HepG2 (cell line): ENCODE measurements around the gene PTPA. TPM values are rescaled to one million over a fixed set of nuclear protein-coding genes. Genes with fewer than 3 reads are reported as not detected.

Experiments used
- GFI1 ChIP-seq: sonication (generic); formaldehyde crosslinking; IDR thresholded peaks from 2 replicates; pipeline ENCODE4 v1.5.0; 2020; ENCODE audit warnings: missing genetic modification reagents, mild to moderate bottlenecking, borderline replicate concordance
- HHEX ChIP-seq: IDR thresholded peaks from 2 replicates; pipeline ENCODE4 v1.6.1; 2016; ENCODE audit warnings: control low read depth
- NFKB2 ChIP-seq: sonication (generic); formaldehyde crosslinking; IDR thresholded peaks from 2 replicates; pipeline ENCODE4 v1.4.0; 2020; ENCODE audit warnings: missing genetic modification reagents, borderline replicate concordance
- RXRA ChIP-seq: sonication (generic); formaldehyde crosslinking; IDR thresholded peaks from 2 replicates; pipeline ENCODE4 v1.5.1; 2020; ENCODE audit warnings: missing genetic modification reagents
- TOE1 ChIP-seq: sonication (generic); formaldehyde crosslinking; IDR thresholded peaks from 2 replicates; pipeline ENCODE4 v1.4.0; 2020; ENCODE audit warnings: mild to moderate bottlenecking, missing genetic modification reagents
- TP53 ChIP-seq: sonication (generic); formaldehyde crosslinking; conservative IDR thresholded peaks from 2 replicates; pipeline ENCODE4 v1.4.0; 2020; ENCODE audit warnings: missing genetic modification reagents
- ZMYM3 ChIP-seq: sonication (generic); formaldehyde crosslinking; IDR thresholded peaks from 2 replicates; pipeline ENCODE4 v1.5.1; 2020; ENCODE audit warnings: mild to moderate bottlenecking, missing genetic modification reagents
- ZNF235 ChIP-seq: sonication (generic); formaldehyde crosslinking; IDR thresholded peaks from 2 replicates; pipeline ENCODE4 v1.8.1; 2023; ENCODE audit warnings: mild to moderate bottlenecking, missing genetic modification reagents, borderline replicate concordance
- ZNF292 ChIP-seq: sonication (generic); formaldehyde crosslinking; IDR thresholded peaks from 2 replicates; pipeline ENCODE4 v1.8.1; 2022; ENCODE audit warnings: mild to moderate bottlenecking, low read depth, missing genetic modification reagents, borderline replicate concordance
- ZNF34 ChIP-seq: sonication (generic); formaldehyde crosslinking; IDR thresholded peaks from 2 replicates; pipeline ENCODE4 v1.4.0; 2020; ENCODE audit warnings: mild to moderate bottlenecking, missing genetic modification reagents, borderline replicate concordance
- ZNF720 ChIP-seq: sonication (generic); formaldehyde crosslinking; IDR thresholded peaks from 2 replicates; pipeline ENCODE4 v1.4.0; 2020; ENCODE audit warnings: missing genetic modification reagents
- ZSCAN30 ChIP-seq: sonication (generic); formaldehyde crosslinking; IDR thresholded peaks from 2 replicates; pipeline ENCODE4 v1.5.0; 2020; ENCODE audit warnings: mild to moderate bottlenecking, missing genetic modification reagents
- polyA plus RNA-seq, 8 experiments: library from polyadenylated mRNA; depleted of rRNA in 3 of 8; stranded (reverse) in 7 of 8; unstranded in 1 of 8; fragments of >200 nt; fragmentation: Illumina TruSeq in 4 of 8; extraction: Trizol in 4 of 8; gene quantifications; 2 replicates each; pipeline versions ENCODE4 v1.2.1 to v1.2.3, GENCODE V29; 2011 to 2016; ENCODE audit warnings: low read depth in 4 of 8, missing spikeins in 1 of 8, mixed read lengths in 1 of 8; ENCODE audit not compliant: insufficient read depth in 1 of 8
- total RNA-seq, 5 experiments: library from RNA; depleted of rRNA; stranded (reverse); fragments of >200 nt; fragmentation: Illumina TruSeq; extraction: Trizol; gene quantifications; 2 replicates each; pipeline ENCODE4 v1.2.3, GENCODE V29; 2016; ENCODE audit warnings: low read depth in 1 of 5
- TF ChIP-seq, protein P1 (sequence below): sonication (generic); formaldehyde crosslinking; IDR thresholded peaks from 2 replicates; pipeline ENCODE4 v1.4.0; 2020; ENCODE audit warnings: mild to moderate bottlenecking, missing genetic modification reagents
- TF ChIP-seq, protein P2 (sequence below): sonication (generic); formaldehyde crosslinking; IDR thresholded peaks from 2 replicates; pipeline ENCODE4 v1.4.0; 2020; ENCODE audit warnings: missing genetic modification reagents
- TF ChIP-seq, protein P3 (sequence below): sonication (generic); formaldehyde crosslinking; IDR thresholded peaks from 2 replicates; pipeline ENCODE4 v1.5.0; 2020; ENCODE audit warnings: mild to moderate bottlenecking, missing genetic modification reagents
- TF ChIP-seq, protein P4 (sequence below): sonication (generic); formaldehyde crosslinking; conservative IDR thresholded peaks from 2 replicates; pipeline ENCODE4 v1.8.1; 2023; ENCODE audit warnings: missing genetic modification reagents

Gene PTPA
- total and polyA plus RNA-seq, 2 of the 13 experiments (the other 11 are each of a cell fraction or from before 2014, with no cell fraction given): 79.3 to 105 TPM

DNA sequence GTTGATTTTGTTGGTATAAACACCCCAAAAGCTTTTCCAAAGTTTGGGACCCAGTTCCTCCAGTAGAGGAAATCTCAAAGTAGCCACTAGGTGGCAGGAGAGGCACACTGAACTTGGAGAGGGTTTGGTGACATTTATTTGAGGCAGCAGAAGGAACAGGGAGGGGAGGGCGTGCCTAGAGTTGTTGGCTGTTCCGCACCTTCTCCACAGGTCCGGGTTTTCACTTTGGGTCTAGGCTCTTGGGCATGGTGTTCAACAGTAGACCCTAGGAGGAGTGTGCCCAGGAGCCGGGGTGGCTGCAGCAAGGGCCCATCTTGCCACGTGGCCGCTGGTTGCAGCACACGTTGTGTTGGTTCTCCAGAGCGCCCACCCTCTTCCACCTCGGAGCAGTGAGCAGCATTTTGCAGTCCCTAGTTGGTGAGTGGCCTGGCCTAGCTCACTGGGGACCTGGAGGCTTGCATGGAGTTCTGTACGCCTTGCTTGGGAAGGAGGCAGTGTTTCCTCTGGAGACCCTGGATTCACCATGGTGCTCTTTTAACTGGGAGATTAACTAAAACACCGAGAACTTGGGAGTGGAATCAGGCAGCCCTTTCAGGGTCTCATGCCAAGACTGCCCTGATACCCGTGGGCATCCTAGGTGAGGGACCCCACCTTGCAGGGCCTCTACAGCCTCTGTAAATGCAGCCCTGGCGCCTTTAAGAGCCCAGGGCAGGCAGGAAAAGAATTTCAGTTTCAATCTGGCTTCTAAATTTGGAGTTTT lies 28.2 kb downstream of the PTPA start (continued):
- TF ChIP-seq, protein P1, sequence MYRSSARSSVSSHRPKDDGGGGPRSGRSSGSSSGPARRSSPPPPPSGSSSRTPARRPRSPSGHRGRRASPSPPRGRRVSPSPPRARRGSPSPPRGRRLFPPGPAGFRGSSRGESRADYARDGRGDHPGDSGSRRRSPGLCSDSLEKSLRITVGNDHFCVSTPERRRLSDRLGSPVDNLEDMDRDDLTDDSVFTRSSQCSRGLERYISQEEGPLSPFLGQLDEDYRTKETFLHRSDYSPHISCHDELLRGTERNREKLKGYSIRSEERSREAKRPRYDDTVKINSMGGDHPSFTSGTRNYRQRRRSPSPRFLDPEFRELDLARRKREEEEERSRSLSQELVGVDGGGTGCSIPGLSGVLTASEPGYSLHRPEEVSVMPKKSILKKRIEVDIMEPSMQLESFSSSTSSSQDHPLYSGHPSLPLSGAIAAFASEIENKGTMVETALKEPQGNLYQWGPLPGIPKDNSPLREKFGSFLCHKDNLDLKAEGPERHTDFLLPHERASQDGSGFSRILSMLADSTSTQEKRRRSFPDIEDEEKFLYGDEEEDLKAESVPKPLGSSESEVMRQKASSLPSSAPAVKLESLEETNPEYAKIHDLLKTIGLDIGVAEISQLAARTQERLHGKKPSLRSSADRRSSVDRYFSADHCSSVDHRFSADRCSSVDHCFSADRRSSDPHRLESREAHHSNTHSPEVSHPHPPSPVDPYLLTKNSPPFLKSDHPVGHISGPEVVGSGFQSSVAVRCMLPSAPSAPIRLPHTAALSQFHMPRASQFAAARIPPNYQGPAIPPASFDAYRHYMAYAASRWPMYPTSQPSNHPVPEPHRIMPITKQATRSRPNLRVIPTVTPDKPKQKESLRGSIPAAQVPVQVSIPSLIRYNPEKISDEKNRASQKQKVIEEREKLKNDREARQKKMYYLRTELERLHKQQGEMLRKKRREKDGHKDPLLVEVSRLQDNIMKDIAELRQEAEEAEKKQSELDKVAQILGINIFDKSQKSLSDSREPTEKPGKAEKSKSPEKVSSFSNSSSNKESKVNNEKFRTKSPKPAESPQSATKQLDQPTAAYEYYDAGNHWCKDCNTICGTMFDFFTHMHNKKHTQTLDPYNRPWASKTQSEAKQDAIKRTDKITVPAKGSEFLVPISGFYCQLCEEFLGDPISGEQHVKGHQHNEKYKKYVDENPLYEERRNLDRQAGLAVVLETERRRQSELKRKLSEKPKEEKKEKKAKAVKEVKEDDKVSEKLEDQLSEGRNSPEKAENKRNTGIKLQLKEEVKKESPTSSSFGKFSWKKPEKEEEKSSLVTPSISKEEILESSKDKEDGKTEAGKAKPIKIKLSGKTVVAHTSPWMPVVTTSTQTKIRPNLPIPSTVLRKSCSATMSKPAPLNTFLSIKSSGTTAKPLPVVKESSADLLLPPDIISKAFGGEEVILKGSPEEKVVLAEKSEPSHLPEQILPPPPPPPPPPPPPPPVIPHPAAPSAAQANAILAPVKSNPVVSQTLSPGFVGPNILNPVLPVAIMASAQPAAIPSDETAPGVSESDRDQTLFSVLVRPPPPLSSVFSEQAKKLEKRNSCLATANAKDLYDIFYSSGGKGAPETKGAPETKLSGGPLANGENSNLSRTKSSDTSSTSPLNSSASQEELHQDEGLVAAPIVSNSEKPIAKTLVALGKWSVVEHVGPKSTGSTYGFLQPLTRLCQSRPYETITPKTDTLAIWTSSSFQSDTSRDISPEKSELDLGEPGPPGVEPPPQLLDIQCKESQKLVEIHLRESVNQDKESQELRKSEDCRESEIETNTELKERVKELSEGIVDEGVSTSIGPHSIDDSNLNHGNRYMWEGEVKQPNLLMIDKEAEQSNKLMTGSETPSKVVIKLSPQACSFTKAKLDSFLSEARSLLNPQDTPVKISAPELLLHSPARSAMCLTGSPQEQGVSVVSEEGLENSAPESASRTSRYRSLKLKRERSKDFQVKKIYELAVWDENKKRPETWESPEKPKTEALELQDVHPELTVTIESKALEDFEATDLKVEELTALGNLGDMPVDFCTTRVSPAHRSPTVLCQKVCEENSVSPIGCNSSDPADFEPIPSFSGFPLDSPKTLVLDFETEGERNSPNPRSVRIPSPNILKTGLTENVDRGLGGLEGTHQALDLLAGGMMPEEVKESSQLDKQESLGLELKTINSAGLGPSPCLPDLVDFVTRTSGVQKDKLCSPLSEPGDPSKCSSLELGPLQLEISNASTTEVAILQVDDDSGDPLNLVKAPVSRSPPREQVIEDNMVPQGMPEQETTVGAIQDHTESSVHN (CRISPR knock-in tag): 0 out of 2 replicates have a peak, but pooled peaks have one; percentile 80
- TF ChIP-seq ZNF34 (no peak), ZNF720 (CRISPR knock-in tag) (no peak), ZNF235 (CRISPR knock-in tag) (no peak), HHEX (CRISPR knock-in tag) (no peak), ZSCAN30 (no peak), NFKB2 (peak; percentile 61; the same call in 1 of the 2 replicates), TP53 (CRISPR knock-in tag) (no peak), RXRA (CRISPR knock-in tag) (peak; percentile 25; the same call in 1 of the 2 replicates), TOE1 (CRISPR knock-in tag) (no peak), ZMYM3 (CRISPR knock-in tag) (no peak; the same call in 1 of the 2 replicates), GFI1 (peak; percentile 77), ZNF292 (no peak; the same call in 1 of the 2 replicates)
- TF ChIP-seq, protein P2, sequence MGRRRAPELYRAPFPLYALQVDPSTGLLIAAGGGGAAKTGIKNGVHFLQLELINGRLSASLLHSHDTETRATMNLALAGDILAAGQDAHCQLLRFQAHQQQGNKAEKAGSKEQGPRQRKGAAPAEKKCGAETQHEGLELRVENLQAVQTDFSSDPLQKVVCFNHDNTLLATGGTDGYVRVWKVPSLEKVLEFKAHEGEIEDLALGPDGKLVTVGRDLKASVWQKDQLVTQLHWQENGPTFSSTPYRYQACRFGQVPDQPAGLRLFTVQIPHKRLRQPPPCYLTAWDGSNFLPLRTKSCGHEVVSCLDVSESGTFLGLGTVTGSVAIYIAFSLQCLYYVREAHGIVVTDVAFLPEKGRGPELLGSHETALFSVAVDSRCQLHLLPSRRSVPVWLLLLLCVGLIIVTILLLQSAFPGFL (CRISPR knock-in tag): no peak
- TF ChIP-seq, protein P3, sequence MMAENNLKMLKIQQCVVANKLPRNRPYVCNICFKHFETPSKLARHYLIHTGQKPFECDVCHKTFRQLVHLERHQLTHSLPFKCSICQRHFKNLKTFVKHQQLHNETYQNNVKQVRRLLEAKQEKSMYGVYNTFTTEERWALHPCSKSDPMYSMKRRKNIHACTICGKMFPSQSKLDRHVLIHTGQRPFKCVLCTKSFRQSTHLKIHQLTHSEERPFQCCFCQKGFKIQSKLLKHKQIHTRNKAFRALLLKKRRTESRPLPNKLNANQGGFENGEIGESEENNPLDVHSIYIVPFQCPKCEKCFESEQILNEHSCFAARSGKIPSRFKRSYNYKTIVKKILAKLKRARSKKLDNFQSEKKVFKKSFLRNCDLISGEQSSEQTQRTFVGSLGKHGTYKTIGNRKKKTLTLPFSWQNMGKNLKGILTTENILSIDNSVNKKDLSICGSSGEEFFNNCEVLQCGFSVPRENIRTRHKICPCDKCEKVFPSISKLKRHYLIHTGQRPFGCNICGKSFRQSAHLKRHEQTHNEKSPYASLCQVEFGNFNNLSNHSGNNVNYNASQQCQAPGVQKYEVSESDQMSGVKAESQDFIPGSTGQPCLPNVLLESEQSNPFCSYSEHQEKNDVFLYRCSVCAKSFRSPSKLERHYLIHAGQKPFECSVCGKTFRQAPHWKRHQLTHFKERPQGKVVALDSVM: no peak
- TF ChIP-seq, protein P4, sequence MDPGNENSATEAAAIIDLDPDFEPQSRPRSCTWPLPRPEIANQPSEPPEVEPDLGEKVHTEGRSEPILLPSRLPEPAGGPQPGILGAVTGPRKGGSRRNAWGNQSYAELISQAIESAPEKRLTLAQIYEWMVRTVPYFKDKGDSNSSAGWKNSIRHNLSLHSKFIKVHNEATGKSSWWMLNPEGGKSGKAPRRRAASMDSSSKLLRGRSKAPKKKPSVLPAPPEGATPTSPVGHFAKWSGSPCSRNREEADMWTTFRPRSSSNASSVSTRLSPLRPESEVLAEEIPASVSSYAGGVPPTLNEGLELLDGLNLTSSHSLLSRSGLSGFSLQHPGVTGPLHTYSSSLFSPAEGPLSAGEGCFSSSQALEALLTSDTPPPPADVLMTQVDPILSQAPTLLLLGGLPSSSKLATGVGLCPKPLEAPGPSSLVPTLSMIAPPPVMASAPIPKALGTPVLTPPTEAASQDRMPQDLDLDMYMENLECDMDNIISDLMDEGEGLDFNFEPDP: no peak
